A673 (cell line): ENCODE data around the gene SMIM38.

Source experiments
- CTCF ChIP-seq: fragments of 300-800, 200-600 bp; sonication (generic); conservative IDR thresholded peaks from 2 replicates; pipeline ENCODE4 v1.5.1; 2017; ENCODE audit warnings: low read depth, mild to moderate bottlenecking, antibody characterized with exemption, low read length, moderate library complexity, mixed read lengths
- EZH2 ChIP-seq: fragments of 200-600 bp; sonication (generic); IDR thresholded peaks from 2 replicates; pipeline ENCODE4 v1.6.1; 2017; ENCODE audit warnings: borderline replicate concordance, low read depth, mild to moderate bottlenecking, mixed read lengths, antibody characterized with exemption, low read length; ENCODE audit not compliant: poor library complexity, severe bottlenecking

GRCh38 chr11:69122630-69123431 is 32.9 kb upstream of the SMIM38 start:
- no peak for TF ChIP-seq CTCF
- TF ChIP-seq EZH2 = no peak
